ENCODE data around the gene RHO.

GRCh38 chr3:129579991-129580390, 51.6 kb downstream of the RHO start:
- TF ChIP-seq CTCF (IDR thresholded peaks at IDR 0.05) (no peak), SIN3A (IDR thresholded peaks at IDR 0.05; ENCODE audit: borderline replicate concordance, insufficient read depth, low read depth, low read length) (no peak), POLR2AphosphoS5 (IDR thresholded peaks at IDR 0.05; ENCODE audit: low read depth, low read length) (no peak), REST (IDR thresholded peaks at IDR 0.05; ENCODE audit: insufficient read depth in 1 of 2, low read depth in 2 of 2, low read length in 1 of 2) (no peak), TCF7L2 (IDR thresholded peaks at IDR 0.05; ENCODE audit: low read depth, low read length) (no peak)

All from Panc1 (cell line).